Osteoblast (primary cell): ENCODE results near the gene TTBK1. TPM values are rescaled to one million over a fixed set of nuclear protein-coding genes. Genes with fewer than 3 reads are reported as not detected.

ENCODE experiments used
- DNase-seq: peaks from one replicate; pipeline ENCODE4 v3.0.0; 2011; ENCODE audit warnings: low spot score, mixed read lengths; ENCODE audit not compliant: insufficient read length; ENCODE audit errors: missing footprints
- H2AFZ ChIP-seq: 2 replicates; pipeline ENCODE4 v1.6.0; 2011; ENCODE audit warnings: mild to moderate bottlenecking, low read length
- H3K27ac ChIP-seq: 2 replicates; pipeline ENCODE4 v1.5.1; 2011; ENCODE audit warnings: mild to moderate bottlenecking, low read depth, low read length, moderate library complexity
- H3K27me3 ChIP-seq: 2 replicates; pipeline ENCODE4 v1.6.0; 2012; ENCODE audit warnings: mild to moderate bottlenecking, control low read depth, inconsistent platforms, low read length, moderate library complexity; ENCODE audit not compliant: insufficient read depth
- H3K36me3 ChIP-seq: 2 replicates; pipeline ENCODE4 v1.5.1; 2011; ENCODE audit warnings: mild to moderate bottlenecking, low read length, control low read depth, moderate library complexity; ENCODE audit not compliant: insufficient read depth
- H3K4me1 ChIP-seq: 2 replicates; pipeline ENCODE4 v1.5.1; 2011; ENCODE audit warnings: mild to moderate bottlenecking, low read length, control low read depth, moderate library complexity; ENCODE audit not compliant: insufficient read depth
- H3K4me2 ChIP-seq: 2 replicates; pipeline ENCODE4 v1.6.0; 2011; ENCODE audit warnings: mild to moderate bottlenecking, low read length; ENCODE audit not compliant: insufficient read depth
- H3K4me3 ChIP-seq: fragments of 200-600 bp; sonication (generic); 3 replicates; pipeline ENCODE4 v1.5.1; 2012; ENCODE audit warnings: mild to moderate bottlenecking, low read length, inconsistent platforms; ENCODE audit not compliant: insufficient read depth
- H3K79me2 ChIP-seq: 2 replicates; pipeline ENCODE4 v1.6.0; 2012; ENCODE audit warnings: mild to moderate bottlenecking, low read length, control low read depth, inconsistent platforms; ENCODE audit not compliant: insufficient read depth
- H3K9me3 ChIP-seq: 2 replicates; pipeline ENCODE4 v1.5.1; 2011; ENCODE audit warnings: low read depth, low read length, control low read depth
- H4K20me1 ChIP-seq: 2 replicates; pipeline ENCODE4 v1.6.0; 2012; ENCODE audit warnings: mild to moderate bottlenecking, low read length, control low read depth; ENCODE audit not compliant: insufficient read depth
- total RNA-seq: library from RNA; depleted of rRNA; stranded (reverse); fragments of >200 nt; gene quantifications from 2 replicates; pipeline ENCODE4 v1.2.3, GENCODE V29; 2012
- TF ChIP-seq, protein P1 (sequence below): IDR thresholded peaks from 2 replicates; pipeline ENCODE4 v1.5.1; 2011; ENCODE audit warnings: mild to moderate bottlenecking, low read depth, low read length, moderate library complexity; ENCODE audit errors: extremely low read depth

Gene TTBK1
- total RNA-seq, 1 donor: under 0.01 TPM

DNA sequence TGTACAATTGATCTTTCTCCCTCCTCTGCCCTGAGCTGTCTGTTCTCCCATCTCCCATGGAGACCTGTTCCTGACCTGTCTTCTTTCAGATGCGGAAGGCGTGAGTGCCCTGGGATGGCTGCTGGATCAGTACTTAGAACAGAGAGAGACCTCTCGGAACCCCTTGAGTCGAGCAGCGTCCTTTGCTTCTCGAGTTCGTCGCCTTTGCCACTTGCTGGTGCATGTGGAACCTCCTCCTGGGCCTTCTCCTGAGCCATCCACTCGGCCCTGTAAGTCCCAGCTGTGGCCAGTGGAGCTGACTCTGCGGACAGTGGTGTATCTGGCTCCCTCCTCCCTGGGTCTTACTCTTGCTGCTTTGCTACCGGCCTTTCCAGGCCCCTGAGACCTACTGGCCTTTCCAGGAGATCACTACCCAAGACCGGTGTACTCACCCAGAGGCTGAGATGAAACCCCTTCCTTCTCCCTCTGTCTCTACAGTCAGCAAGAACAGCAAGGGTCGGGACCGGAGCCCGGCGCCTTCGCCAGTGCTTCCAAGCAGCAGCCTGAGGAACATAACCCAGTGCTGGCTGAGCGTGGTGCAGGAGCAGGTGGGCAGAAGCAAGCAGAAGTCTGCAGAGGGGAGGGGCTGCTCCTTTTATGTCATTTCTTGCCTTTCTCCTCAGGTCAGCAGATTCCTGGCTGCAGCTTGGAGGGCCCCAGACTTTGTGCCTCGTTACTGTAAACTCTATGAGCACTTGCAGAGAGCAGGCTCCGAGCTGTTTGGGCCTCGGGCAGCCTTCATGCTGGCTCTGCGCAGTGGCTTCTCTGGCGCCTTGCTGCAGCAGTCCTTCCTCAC is 38.8 kb upstream of the TTBK1 start:
- Histone ChIP-seq H3K27ac (no peak overlapping the region), H3K36me3 (peaks cover 26% of the 10 kb centered on the region), H3K27me3 (no peaks in the 10 kb centered on the region), H3K9me3 (no peaks in the 10 kb centered on the region), H4K20me1 (no peaks in the 10 kb centered on the region), H3K4me2 (no peak overlapping the region), H3K4me1 (no peaks in the 10 kb centered on the region), H3K4me3 (no peak overlapping the region), H2AFZ (no peak overlapping the region), H3K79me2 (no peaks in the 10 kb centered on the region)
- DNase-seq: no peak
- TF ChIP-seq, protein P1, sequence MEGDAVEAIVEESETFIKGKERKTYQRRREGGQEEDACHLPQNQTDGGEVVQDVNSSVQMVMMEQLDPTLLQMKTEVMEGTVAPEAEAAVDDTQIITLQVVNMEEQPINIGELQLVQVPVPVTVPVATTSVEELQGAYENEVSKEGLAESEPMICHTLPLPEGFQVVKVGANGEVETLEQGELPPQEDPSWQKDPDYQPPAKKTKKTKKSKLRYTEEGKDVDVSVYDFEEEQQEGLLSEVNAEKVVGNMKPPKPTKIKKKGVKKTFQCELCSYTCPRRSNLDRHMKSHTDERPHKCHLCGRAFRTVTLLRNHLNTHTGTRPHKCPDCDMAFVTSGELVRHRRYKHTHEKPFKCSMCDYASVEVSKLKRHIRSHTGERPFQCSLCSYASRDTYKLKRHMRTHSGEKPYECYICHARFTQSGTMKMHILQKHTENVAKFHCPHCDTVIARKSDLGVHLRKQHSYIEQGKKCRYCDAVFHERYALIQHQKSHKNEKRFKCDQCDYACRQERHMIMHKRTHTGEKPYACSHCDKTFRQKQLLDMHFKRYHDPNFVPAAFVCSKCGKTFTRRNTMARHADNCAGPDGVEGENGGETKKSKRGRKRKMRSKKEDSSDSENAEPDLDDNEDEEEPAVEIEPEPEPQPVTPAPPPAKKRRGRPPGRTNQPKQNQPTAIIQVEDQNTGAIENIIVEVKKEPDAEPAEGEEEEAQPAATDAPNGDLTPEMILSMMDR: no peak

- Histone ChIP-seq H4K20me1 (no peaks in the 10 kb centered on the region), H3K9me3 (no peaks in the 10 kb centered on the region), H3K4me3 (no peak overlapping the region), H3K4me2 (no peak overlapping the region), H3K27me3 (no peaks in the 10 kb centered on the region), H3K79me2 (no peaks in the 10 kb centered on the region), H3K4me1 (no peaks in the 10 kb centered on the region), H3K36me3 (peaks cover 23% of the 10 kb centered on the region), H3K27ac (no peak overlapping the region), H2AFZ (no peak overlapping the region)
- TF ChIP-seq, protein P1: no peak
- DNase-seq: peak; percentile 15
These were observed 37.4 kb upstream of the TTBK1 start for GRCh38 chr6:43205849-43206248.

- Histone ChIP-seq H3K27ac (no peak overlapping the region), H4K20me1 (no peaks in the 10 kb centered on the region), H3K4me1 (no peaks in the 10 kb centered on the region), H2AFZ (no peak overlapping the region), H3K4me2 (no peak overlapping the region), H3K4me3 (no peak overlapping the region), H3K9me3 (no peaks in the 10 kb centered on the region), H3K27me3 (no peaks in the 10 kb centered on the region), H3K36me3 (peaks cover 23% of the 10 kb centered on the region), H3K79me2 (no peaks in the 10 kb centered on the region)
- DNase-seq: no peak
- TF ChIP-seq, protein P1: no peak
These were observed 36.0 kb upstream of the TTBK1 start for GRCh38 chr6:43207286-43207685.

- H3K27me3 ChIP-seq: no peaks in the 10 kb centered on the region
- H3K4me3 ChIP-seq: no peak overlapping the region
- H3K9me3 ChIP-seq: no peaks in the 10 kb centered on the region
- H3K27ac ChIP-seq: no peak overlapping the region
- TF ChIP-seq, protein P1: no peak
- H4K20me1 ChIP-seq: no peaks in the 10 kb centered on the region
- H3K36me3 ChIP-seq: peaks cover 32% of the 10 kb centered on the region
- no peak overlapping the region for H2AFZ ChIP-seq
- DNase-seq: peak; percentile 6
- H3K4me2 ChIP-seq: no peak overlapping the region
- H3K79me2 ChIP-seq: no peaks in the 10 kb centered on the region
- H3K4me1 ChIP-seq: no peaks in the 10 kb centered on the region
These were observed 31.3 kb upstream of the TTBK1 start for GRCh38 chr6:43211955-43212354.
